Fibroblast of peridontal ligament (primary cell): Measurements from ENCODE around the gene PFDN1.

Experiments
- DNase-seq: peaks from one replicate; pipeline ENCODE4 v3.0.0-alpha.2; 2010; ENCODE audit errors: extremely low read depth

The PFDN1 gene

GRCh38 chr5:140259500-140259899 is 43.4 kb downstream of the PFDN1 start:
- no peak for DNase-seq

DNA sequence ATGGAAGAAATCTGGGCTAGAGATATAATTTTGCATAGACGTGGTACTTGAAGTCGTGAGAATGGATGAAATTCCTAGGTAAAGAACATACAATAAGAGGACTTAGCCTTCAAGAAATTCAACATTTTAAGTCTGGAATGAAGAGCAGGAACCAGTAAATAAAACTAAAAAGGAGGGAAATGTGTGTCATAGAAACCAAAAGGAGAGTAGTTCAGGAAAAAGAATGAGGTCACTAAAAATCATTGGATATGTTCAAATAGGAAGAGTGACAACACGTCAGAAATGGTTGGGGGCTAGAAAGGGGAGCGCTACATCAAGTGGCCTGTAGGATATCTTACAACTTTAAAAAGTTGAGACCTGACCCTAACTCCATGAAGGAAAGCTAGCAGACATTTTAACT is 44.0 kb downstream of the PFDN1 start:
- no peak for DNase-seq

- peak; percentile 79 for DNase-seq
Observed at GRCh38 chr5:140258016-140258415, 44.9 kb downstream of the PFDN1 start.

DNA sequence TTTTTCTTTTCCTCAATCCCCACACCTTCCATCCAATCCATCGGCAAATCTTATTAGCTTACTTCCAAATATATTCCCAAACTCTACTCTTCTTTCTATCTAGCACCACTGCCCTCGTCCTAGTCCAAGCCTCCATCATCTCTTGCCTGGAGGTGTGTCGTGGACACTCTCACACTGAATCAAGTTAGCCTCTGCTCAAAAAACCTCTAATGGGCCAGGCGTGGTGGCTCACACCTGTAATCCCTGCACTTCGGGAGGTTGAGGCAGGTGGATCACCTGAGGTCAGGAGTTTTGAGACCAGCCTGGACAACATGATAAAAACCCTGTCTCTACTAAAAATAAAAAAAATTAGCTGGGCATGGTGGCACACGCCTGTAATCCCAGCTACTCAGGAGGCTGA is 46.2 kb downstream of the PFDN1 start:
- DNase-seq, result no peak

GRCh38 chr5:140255460-140256157 is 47.3 kb downstream of the PFDN1 start:
- DNase-seq, result no peak

- peak; percentile 37 for DNase-seq
Observed at GRCh38 chr5:140253985-140254384, 48.9 kb downstream of the PFDN1 start.

DNA sequence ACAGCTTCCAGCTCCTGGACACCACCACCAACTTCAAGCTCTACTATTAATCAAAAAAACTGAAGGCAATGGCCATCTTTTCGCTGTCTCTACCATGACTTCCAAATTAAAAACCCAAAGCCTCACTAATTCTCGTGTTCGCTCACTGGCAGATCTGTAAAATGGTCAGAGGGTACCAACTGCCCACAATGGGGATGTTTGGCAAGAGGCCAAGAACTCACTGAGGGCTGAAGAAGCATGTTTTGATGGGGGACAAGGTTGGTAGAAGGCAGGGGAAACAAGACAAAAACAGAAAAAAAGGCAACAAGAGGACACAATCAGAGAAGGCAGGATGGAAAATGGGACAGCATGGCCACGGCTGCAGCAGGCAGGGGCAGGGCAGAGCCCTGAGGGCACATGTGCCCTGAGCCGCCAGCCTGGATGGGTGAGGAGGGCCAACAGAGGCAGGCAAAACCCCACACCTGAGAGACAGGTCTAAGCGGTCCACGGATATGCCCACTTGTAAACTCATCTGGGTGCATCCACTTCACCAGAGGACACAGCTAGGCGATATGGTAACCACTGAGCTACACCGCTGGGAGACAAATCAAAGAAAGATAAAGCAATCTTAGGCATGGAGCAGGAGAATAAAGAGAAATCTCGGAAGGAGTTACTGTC is 50.3 kb downstream of the PFDN1 start:
- no peak for DNase-seq

DNA sequence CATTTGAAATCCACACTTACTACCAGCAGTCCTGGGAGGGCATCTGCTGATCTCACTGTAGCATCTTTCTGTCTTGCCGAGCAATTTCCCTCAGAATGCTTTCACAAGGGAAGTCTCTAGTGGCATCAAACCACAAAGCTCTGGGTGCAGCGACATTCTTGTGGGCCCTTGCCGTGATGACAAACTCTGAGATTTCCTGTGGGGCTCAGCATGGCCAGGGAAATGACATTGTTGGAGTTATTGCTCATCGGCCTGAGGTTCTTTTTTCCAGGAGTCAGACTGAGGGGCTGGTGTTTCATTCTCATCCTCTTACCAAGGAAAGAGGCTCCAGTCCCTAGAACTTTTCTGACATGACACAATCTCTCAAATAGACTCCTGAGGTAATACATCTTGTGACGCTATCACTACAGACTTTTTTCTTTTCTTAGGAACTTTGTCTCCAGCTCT is 51.4 kb downstream of the PFDN1 start:
- DNase-seq, result peak; percentile 78

GRCh38 chr5:140250386-140250785 is 52.5 kb downstream of the PFDN1 start:
- no peak for DNase-seq

DNA sequence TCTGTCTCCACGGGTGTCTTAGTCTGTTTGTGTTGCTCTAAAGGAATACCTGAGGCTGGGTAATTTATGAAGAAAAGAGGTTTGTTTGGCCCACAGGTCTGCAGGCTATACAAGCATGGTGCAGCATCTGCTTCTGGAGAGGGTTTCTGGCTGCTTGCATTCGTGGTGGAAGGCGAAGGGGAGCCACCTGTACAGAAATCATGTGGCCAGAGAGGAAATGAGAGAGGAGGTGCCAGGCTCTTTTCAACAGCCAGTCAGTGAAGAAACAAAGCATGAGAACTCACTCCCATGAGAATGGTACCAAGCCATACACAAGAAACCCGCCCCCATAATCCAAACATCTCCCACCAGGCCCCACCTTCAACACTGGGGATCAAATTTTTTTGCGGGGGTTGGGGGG is 53.4 kb downstream of the PFDN1 start:
- DNase-seq, result no peak

DNA sequence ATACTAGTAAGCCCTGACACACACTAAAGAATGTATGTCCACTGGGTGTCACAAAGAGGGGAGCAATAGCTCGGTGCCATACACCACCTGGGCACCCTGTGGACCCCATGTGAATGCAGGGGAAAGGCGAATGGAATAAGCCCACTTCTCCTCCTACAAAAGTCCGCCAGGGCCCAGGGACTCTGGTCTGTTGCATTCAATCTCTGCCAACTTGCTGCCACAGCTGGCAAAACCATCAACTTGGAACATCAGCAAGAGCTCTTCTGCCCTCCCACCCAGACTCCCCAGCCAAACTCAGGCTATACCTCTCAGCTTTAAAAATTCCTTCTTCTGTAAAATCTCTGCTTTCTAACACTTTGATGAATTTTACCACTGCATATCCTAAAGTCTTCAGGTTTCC is 54.5 kb downstream of the PFDN1 start:
- no peak for DNase-seq

DNA sequence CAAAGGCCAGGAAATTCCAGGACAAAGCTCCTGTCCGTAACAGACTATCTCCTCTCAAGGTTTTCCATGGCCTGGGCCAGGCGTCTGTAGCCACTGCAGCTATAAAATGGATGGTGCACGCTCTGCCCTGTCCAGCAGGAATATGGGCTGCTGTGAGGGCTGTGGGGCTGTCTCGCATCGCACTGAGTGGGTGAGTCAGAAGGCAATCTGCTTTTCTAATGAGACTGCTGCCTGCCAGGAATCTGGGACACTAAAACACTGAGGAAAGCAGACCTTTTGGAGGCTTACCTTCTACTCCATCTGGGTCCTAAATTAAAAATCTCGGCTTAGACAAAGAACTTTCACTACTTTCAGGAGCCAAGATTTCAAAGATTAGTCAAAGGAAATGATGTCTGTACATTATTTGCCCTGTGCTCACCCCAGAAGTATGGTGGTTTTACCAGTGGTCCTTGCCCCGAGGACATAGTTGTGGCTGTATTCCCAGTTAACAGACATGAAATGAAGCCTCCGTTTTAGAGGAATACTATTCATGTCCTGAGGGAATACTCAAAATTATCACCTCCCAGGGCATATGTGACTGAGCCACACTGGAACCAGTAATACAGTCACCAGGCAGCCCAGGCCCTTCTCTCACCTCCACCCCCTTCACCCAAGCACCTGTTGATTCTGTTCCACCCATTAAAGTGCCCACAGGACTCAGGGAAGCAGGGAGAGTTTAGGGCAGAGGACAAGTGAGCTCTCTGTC is 56.4 kb downstream of the PFDN1 start:
- DNase-seq, result peak; percentile 71

DNA sequence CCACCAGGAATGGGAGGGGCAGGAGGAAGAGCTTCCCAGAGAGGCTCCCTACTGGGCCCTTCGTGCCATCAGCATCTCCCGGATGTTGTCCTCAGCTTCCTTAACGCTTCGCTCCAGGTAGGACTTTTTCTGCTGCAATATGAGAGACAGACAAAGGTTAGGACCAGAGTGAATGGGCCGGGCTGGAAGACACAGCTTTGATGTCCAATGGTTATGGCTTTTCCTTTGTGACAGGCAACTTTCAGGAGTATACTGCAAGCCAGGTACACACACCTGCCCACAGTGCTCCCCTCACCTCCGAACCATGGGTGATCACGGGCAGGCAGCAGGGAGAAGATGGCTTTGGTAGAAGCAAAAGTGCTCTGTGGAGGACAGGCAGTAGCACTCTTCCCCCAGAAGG is 57.0 kb downstream of the PFDN1 start:
- no peak for DNase-seq

- no peak for DNase-seq
Observed at GRCh38 chr5:140245341-140245740, 57.6 kb downstream of the PFDN1 start.

DNA sequence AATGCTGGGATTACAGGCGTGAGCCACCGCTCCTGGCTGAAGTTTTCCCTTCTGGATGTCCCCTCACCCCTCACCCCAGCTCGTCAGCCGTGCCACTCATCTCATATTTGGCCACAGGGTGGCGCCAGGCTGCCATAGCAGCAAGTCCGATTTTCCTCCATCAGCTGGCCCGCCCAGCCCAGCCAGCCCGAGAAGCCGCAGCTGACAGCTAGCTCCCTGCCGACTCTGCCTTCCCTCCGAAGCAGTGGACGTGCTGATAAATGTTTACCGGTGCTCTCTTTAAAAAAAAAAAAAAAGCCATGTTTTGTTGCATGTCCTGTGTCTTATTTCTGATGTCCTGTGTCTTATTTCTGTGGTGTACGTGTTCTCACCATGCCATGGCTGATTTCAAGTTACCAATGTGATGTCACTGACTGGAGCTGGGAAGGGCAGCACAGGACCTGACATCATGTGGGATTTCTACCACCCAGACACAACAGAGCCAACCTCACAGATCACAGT is 58.3 kb downstream of the PFDN1 start:
- peak; percentile 85 for DNase-seq

GRCh38 chr5:140243706-140244250 is 59.1 kb downstream of the PFDN1 start:
- DNase-seq, result no peak

DNA sequence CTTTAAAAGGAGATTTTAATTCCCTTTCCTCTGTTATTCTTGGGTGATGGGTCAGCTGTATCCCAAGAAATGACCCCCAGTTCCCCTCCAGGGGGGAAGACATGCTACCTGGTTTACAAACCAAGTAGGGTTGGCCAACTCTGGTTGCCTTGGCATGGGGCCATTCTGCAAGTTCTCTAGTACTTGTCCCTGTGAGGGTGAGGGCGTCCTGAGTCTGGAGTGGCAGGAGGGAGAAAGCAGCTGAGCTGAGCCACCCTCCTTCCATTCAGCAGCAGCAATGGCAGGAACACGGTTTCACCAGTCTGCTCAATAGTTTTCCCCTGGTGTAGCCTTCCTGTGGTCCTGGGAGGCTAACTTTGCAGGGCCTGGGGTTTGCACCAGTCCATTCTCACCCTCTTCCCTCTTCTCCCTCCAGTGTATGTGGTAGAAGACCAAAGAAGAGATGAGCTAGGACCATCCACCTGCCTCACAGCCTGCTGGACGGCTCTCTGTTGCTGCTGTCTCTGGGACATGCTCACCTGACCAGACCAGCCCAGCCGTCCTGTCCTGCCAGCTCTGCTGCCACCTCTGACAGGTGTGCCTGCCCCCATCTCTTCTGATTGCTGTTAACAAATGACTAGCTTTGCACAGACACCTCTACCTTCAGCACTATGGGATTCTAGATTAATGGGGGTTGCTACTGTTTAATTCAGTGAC is 59.9 kb downstream of the PFDN1 start:
- DNase-seq, result no peak

GRCh38 chr5:140242099-140242498 is 60.8 kb downstream of the PFDN1 start:
- peak; percentile 48 for DNase-seq

DNA sequence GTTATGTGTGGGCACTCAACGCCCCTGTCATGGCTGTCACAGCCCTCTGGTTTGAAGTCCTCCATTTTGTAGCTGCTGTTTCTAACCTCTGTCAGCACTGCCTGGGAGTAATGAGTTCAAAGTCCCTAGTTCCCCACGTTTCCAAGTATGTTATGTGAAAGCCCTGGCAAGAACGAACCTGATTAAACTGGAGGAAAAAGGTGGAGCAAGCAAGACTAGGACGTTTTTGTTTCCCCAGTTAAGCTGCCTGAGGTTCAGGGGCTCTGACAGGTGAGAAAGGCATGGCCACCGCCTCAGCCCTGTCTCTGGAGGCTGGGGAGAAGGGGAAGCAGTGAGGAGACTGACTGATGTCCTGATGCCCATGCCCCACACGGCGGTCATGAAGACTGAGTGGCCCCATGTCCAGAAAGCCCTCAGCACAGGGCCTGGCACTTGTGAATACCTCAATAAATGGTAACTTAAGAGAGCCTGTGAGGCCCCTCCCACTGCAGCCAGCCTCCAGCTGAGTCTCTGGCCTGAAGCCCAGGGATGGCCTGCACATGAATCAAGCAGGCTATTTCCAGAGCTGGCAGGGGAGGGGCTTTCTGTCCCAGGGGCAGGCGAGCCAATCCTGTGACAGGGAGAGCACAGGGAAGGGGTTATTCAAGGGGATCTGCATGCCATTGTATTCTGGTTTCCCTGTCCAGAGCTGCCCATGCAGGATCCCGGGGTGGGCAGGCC is 61.8 kb downstream of the PFDN1 start:
- DNase-seq, result peak; percentile 92

DNA sequence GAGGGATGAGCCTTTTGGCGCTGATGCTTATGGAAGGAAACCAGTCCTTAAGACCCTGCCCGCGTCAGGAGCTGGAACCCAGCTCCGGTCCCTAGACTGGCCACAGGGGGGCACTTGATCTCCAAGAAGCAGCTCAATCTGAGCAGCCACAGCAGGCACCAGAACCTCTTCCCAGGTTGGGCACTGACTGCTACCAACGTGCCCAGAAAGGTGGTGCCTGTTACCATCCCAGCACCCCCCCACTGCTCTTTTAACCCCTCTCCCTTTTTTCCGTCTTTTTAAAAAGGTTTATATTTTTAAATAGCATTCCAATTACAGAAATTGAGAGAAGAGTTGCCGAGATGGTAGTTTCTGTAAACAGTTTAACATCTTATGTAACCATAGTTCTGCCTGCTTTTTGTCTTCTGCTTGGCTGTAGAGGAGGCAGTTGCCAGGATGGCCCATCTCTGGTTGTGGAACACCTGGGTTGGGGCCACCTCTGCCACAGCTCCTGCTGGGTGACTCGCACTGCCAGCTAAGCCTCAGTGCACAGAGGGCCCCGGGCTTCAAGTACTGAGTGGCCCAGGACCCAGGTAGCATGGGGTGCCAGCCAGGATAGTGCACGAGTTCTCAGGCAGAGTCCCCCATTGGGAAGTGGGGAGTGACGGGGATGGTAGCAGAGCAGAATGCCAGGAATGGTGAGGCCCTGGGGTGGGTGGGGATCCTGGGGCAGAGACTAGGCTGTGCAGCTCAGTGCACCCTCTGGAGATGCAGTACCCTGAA is 62.8 kb downstream of the PFDN1 start:
- DNase-seq, result peak; percentile 62
